WERI-Rb-1 (cell line): Measurements from ENCODE around the gene TMEM178A.

ENCODE experiments used
- DNase-seq: peaks from one replicate; pipeline ENCODE4 v3.0.0-alpha.2; 2020
- H3K27ac ChIP-seq: fragments of 250-450 bp; sonication (Bioruptor Pico); 2 replicates; pipeline ENCODE4 v1.5.1; 2020; ENCODE audit warnings: mild to moderate bottlenecking, moderate library complexity
- H3K27me3 ChIP-seq: fragments of 250-450 bp; sonication (Bioruptor Pico); 2 replicates; pipeline ENCODE4 v1.5.1; 2021; ENCODE audit warnings: mild to moderate bottlenecking, low read depth, moderate library complexity; ENCODE audit not compliant: insufficient read depth, severe bottlenecking
- H3K36me3 ChIP-seq: fragments of 250-450 bp; sonication (Bioruptor Pico); 2 replicates; pipeline ENCODE4 v1.5.1; 2020; ENCODE audit warnings: mild to moderate bottlenecking, moderate library complexity
- H3K4me3 ChIP-seq: 2 replicates; pipeline ENCODE4 v1.5.1; 2011; ENCODE audit warnings: low read depth, mild to moderate bottlenecking, control low read depth, low read length
- H3K9me3 ChIP-seq: fragments of 250-450 bp; sonication (Bioruptor Pico); 2 replicates; pipeline ENCODE4 v1.5.1; 2021; ENCODE audit warnings: mild to moderate bottlenecking, moderate library complexity; ENCODE audit not compliant: severe bottlenecking
- CTCF ChIP-seq: IDR thresholded peaks from 2 replicates; pipeline ENCODE4 v1.5.1; 2011; ENCODE audit warnings: low read depth, mild to moderate bottlenecking, control low read depth, inconsistent platforms, low read length

The TMEM178A gene

GRCh38 chr2:39728941-39729351 is 63.2 kb downstream of the TMEM178A start:
- H3K36me3 ChIP-seq: peaks cover 29% of the 10 kb centered on the region
- DNase-seq: peak; percentile 58
- H3K27ac ChIP-seq: no peak overlapping the region
- TF ChIP-seq CTCF: peak; percentile 83
- H3K4me3 ChIP-seq: no peak overlapping the region
- H3K9me3 ChIP-seq: peaks cover 3% of the 10 kb centered on the region
- no peaks in the 10 kb centered on the region for H3K27me3 ChIP-seq

- Histone ChIP-seq H3K4me3 (no peak overlapping the region), H3K36me3 (peaks cover 43% of the 10 kb centered on the region), H3K27me3 (no peaks in the 10 kb centered on the region), H3K9me3 (peaks cover 3% of the 10 kb centered on the region), H3K27ac (no peak overlapping the region)
- TF ChIP-seq CTCF: no peak
- peak; percentile 57 for DNase-seq
Observed at GRCh38 chr2:39730276-39730675, 64.6 kb downstream of the TMEM178A start.

GRCh38 chr2:39730685-39731302 is 65.1 kb downstream of the TMEM178A start:
- Histone ChIP-seq H3K9me3 (peaks cover 3% of the 10 kb centered on the region), H3K27me3 (no peaks in the 10 kb centered on the region), H3K27ac (no peak overlapping the region), H3K4me3 (no peak overlapping the region), H3K36me3 (peaks cover 48% of the 10 kb centered on the region)
- no peak for DNase-seq
- peak; percentile 71 for TF ChIP-seq CTCF

- DNase-seq: no peak
- H3K4me3 ChIP-seq: no peak overlapping the region
- H3K27ac ChIP-seq: no peak overlapping the region
- H3K9me3 ChIP-seq: peaks cover 3% of the 10 kb centered on the region
- no peak for TF ChIP-seq CTCF
- peaks cover 55% of the 10 kb centered on the region for H3K36me3 ChIP-seq
- no peaks in the 10 kb centered on the region for H3K27me3 ChIP-seq
Observed at GRCh38 chr2:39731546-39731945, 65.8 kb downstream of the TMEM178A start.

- Histone ChIP-seq H3K9me3 (peaks cover 3% of the 10 kb centered on the region), H3K27me3 (no peaks in the 10 kb centered on the region), H3K4me3 (no peak overlapping the region), H3K27ac (no peak overlapping the region), H3K36me3 (peaks cover 65% of the 10 kb centered on the region)
- no peak for TF ChIP-seq CTCF
- no peak for DNase-seq
Observed at GRCh38 chr2:39732482-39732881, 66.8 kb downstream of the TMEM178A start.
